DND-41 (cell line): ENCODE measurements around the gene IDUA.

ENCODE experiments used
- CTCF ChIP-seq: IDR thresholded peaks from 2 replicates; pipeline ENCODE4 v1.5.1; 2012; ENCODE audit warnings: borderline replicate concordance, low read length, moderate library complexity, mild to moderate bottlenecking; ENCODE audit not compliant: poor library complexity, severe bottlenecking; ENCODE audit errors: extremely low read depth
- EZH2 ChIP-seq: IDR thresholded peaks from 3 replicates; pipeline ENCODE4 v1.6.1; 2012; ENCODE audit warnings: borderline replicate concordance, low read depth, mild to moderate bottlenecking, moderate library complexity, low read length, inconsistent platforms; ENCODE audit not compliant: severe bottlenecking

- TF ChIP-seq CTCF (no peak), EZH2 (no peak)
Observed at GRCh38 chr4:964346-965025, 22.4 kb upstream of the IDUA start.
